GM23248 (cell line): ENCODE data around the gene G0S2.

Experiments
- EZH2 ChIP-seq: fragments of 200-600 bp; sonication (generic); IDR thresholded peaks from 2 replicates; pipeline ENCODE4 v1.6.1; 2018; ENCODE audit warnings: antibody characterized with exemption, mild to moderate bottlenecking; ENCODE audit not compliant: insufficient read depth, poor library complexity, severe bottlenecking
- EZH2phosphoT487 ChIP-seq: fragments of 200-600 bp; sonication (generic); IDR thresholded peaks from 2 replicates; pipeline ENCODE4 v1.6.1; 2018; ENCODE audit warnings: antibody characterized with exemption, moderate library complexity, mild to moderate bottlenecking, low read depth; ENCODE audit not compliant: insufficient read depth

DNA sequence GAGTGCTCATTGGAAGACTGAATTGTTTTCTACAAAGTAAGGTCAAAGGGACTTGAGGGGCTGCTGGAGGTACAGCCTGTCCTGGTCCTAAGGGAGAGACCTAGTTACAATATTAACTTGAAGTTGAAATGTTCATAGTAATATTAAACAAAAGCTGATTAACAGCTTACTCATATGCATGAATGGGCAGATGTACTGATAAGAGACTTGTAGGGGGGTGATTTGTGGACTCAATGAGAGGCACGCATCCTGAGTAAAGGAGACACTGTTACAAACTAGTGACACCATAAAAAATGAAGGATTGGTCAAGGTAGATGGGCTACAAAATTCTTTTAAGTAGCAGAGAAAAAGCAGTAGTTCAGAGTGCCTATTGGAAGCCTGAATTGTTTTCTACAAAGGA lies 32.1 kb downstream of the G0S2 start:
- TF ChIP-seq EZH2phosphoT487 (no peak), EZH2 (no peak)
